ENCODE results near the gene MICOS13.

DNA sequence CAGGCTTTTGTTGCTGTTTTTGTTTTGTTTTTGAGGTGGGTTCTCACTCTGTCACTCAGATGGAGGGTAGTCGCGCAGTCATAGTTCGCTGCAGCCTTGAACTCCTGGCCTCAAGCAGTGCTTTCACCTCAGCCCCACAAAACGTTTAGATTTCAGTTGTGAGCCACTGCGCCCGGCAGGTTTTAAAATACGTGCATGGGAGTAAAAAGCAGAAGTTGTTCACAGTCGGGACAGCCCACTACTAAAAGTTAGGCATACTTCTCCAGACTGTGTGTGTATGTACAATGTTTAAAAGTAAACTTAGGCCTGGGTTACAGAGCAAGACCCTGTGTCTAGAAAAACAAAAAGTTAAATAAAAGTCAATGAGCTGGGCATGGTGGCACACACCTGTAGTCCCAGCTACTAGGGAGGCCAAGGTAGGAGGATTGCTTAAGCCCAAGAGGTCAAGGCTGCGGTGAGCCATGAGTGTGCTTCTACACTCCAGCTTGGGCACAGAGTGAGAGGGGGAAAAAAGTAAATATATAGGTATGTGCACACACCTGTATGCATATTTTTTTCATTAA is 51.3 kb downstream of the MICOS13 start:
- TF ChIP-seq, protein P1, sequence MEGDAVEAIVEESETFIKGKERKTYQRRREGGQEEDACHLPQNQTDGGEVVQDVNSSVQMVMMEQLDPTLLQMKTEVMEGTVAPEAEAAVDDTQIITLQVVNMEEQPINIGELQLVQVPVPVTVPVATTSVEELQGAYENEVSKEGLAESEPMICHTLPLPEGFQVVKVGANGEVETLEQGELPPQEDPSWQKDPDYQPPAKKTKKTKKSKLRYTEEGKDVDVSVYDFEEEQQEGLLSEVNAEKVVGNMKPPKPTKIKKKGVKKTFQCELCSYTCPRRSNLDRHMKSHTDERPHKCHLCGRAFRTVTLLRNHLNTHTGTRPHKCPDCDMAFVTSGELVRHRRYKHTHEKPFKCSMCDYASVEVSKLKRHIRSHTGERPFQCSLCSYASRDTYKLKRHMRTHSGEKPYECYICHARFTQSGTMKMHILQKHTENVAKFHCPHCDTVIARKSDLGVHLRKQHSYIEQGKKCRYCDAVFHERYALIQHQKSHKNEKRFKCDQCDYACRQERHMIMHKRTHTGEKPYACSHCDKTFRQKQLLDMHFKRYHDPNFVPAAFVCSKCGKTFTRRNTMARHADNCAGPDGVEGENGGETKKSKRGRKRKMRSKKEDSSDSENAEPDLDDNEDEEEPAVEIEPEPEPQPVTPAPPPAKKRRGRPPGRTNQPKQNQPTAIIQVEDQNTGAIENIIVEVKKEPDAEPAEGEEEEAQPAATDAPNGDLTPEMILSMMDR (IDR thresholded peaks at IDR 0.05), result no peak
- TF ChIP-seq POLR2AphosphoS5 (IDR thresholded peaks at IDR 0.05; ENCODE audit: insufficient read depth in 1 of 2, low read depth in 1 of 2) (no peak), POLR2A (IDR thresholded peaks at IDR 0.05) (no peak)
